ENCODE measurements around the gene TBXAS1.
A peak's percentile ranks its signal among the peaks of the same experiment; 100 is the strongest.

TBXAS1 gene

GRCh38 chr7:139871331-139871730 lies 42.3 kb downstream of the TBXAS1 start:
- Histone ChIP-seq H4K8ac (ENCODE audit: low read length) (no peak overlapping the region), H3K4me2 (ENCODE audit: low read length, poor library complexity, severe bottlenecking) (peak overlapping the region; percentile 37), H4K91ac (ENCODE audit: low read length) (no peak overlapping the region), H3K27me3 (ENCODE audit: control insufficient read depth in 1 of 2, insufficient read depth in 1 of 2, low read length in 2 of 2) (no peaks in the 10 kb centered on the region), H3K9me3 (ENCODE audit: control insufficient read depth, low read length) (no peaks in the 10 kb centered on the region), H3K36me3 (ENCODE audit: control insufficient read depth in 1 of 2, insufficient read depth in 2 of 2, low read depth in 1 of 2, low read length in 2 of 2) (peaks cover 0 to 4% of the 10 kb centered on the region in 2 experiments), H3K4me3 (ENCODE audit: insufficient read depth in 1 of 2, low read depth in 1 of 2, low read length in 2 of 2) (peak overlapping the region in 1 of 2 experiments; percentile 2), H2BK12ac (ENCODE audit: low read length in 2 of 2) (no peak overlapping the region), H3K9ac (ENCODE audit: low read length) (peak overlapping the region; percentile 18), H3K79me1 (replicated peaks; ENCODE audit: low read length, poor library complexity, severe bottlenecking) (no peaks in the 10 kb centered on the region), H3K4ac (ENCODE audit: low read depth in 1 of 2, low read length in 2 of 2) (no peak overlapping the region), H2BK15ac (ENCODE audit: low read depth, poor library complexity, severe bottlenecking) (no peak overlapping the region), H3K23ac (ENCODE audit: low read length in 2 of 2) (no peak overlapping the region), H2AFZ (ENCODE audit: low read depth, low read length) (no peak overlapping the region), H2BK5ac (ENCODE audit: low read depth, low read length, poor library complexity, severe bottlenecking) (no peak overlapping the region), H2AK5ac (ENCODE audit: low read length, severe bottlenecking) (no peak overlapping the region), H3K27ac (ENCODE audit: low read length, poor library complexity, severe bottlenecking) (peak overlapping the region; percentile 67), H3K14ac (ENCODE audit: low read length in 2 of 2) (no peak overlapping the region), H3K18ac (ENCODE audit: low read depth in 1 of 2, low read length in 2 of 2) (no peak overlapping the region), H3K4me1 (ENCODE audit: control insufficient read depth, insufficient read depth, low read depth, low read length) (peaks cover 3% of the 10 kb centered on the region), H2BK120ac (ENCODE audit: low read depth, low read length) (no peak overlapping the region)
- WGBS, result 78% methylated on average over 8 of the region's 8 CpGs
- DNase-seq, result peak; percentile 30

GRCh38 chr7:139871820-139872219 lies 42.8 kb downstream of the TBXAS1 start:
- H3K27me3 ChIP-seq (ENCODE audit: control insufficient read depth in 1 of 2, insufficient read depth in 1 of 2, low read length in 2 of 2), result no peaks in the 10 kb centered on the region
- H3K79me1 ChIP-seq (replicated peaks; ENCODE audit: low read length, poor library complexity, severe bottlenecking), result no peaks in the 10 kb centered on the region
- H2BK120ac ChIP-seq (ENCODE audit: low read depth, low read length), result no peak overlapping the region
- no peak overlapping the region for H3K23ac ChIP-seq (ENCODE audit: low read length in 2 of 2)
- H2BK12ac ChIP-seq (ENCODE audit: low read length in 2 of 2), result no peak overlapping the region
- no peak overlapping the region for H3K14ac ChIP-seq (ENCODE audit: low read length in 2 of 2)
- H3K9ac ChIP-seq (ENCODE audit: low read length), result no peak overlapping the region
- H4K8ac ChIP-seq (ENCODE audit: low read length), result no peak overlapping the region
- H3K4me2 ChIP-seq (ENCODE audit: low read length, poor library complexity, severe bottlenecking), result peak overlapping the region; percentile 37
- no peak overlapping the region for H2BK5ac ChIP-seq (ENCODE audit: low read depth, low read length, poor library complexity, severe bottlenecking)
- no peak overlapping the region for H3K18ac ChIP-seq (ENCODE audit: low read depth in 1 of 2, low read length in 2 of 2)
- H3K36me3 ChIP-seq (ENCODE audit: control insufficient read depth in 1 of 2, insufficient read depth in 2 of 2, low read depth in 1 of 2, low read length in 2 of 2), result peaks cover 0 to 6% of the 10 kb centered on the region in 2 experiments
- H4K91ac ChIP-seq (ENCODE audit: low read length), result no peak overlapping the region
- peaks cover 6% of the 10 kb centered on the region for H3K4me1 ChIP-seq (ENCODE audit: control insufficient read depth, insufficient read depth, low read depth, low read length)
- no peak overlapping the region for H3K4ac ChIP-seq (ENCODE audit: low read depth in 1 of 2, low read length in 2 of 2)
- H3K4me3 ChIP-seq (ENCODE audit: insufficient read depth in 1 of 2, low read depth in 1 of 2, low read length in 2 of 2), result peak overlapping the region in 1 of 2 experiments; percentile 2
- no peak overlapping the region for H2AFZ ChIP-seq (ENCODE audit: low read depth, low read length)
- peak; percentile 24 for DNase-seq
- no peaks in the 10 kb centered on the region for H3K9me3 ChIP-seq (ENCODE audit: control insufficient read depth, low read length)
- no peak overlapping the region for H2BK15ac ChIP-seq (ENCODE audit: low read depth, poor library complexity, severe bottlenecking)
- WGBS, result 75% methylated on average over 1 of the region's 2 CpGs
- H2AK5ac ChIP-seq (ENCODE audit: low read length, severe bottlenecking), result peak overlapping the region; percentile 6
- H3K27ac ChIP-seq (ENCODE audit: low read length, poor library complexity, severe bottlenecking), result peak overlapping the region; percentile 67

GRCh38 chr7:139873593-139874301 lies 44.7 kb downstream of the TBXAS1 start:
- no peak overlapping the region for H3K4ac ChIP-seq (ENCODE audit: low read depth in 1 of 2, low read length in 2 of 2)

GRCh38 chr7:139874302-139874629 lies 45.2 kb downstream of the TBXAS1 start:
- no peak overlapping the region for H2BK5ac ChIP-seq (ENCODE audit: low read depth, low read length, poor library complexity, severe bottlenecking)
- H3K4me3 ChIP-seq (ENCODE audit: insufficient read depth in 1 of 2, low read depth in 1 of 2, low read length in 2 of 2), result no peak overlapping the region
- no peak overlapping the region for H2BK12ac ChIP-seq (ENCODE audit: low read length in 2 of 2)
- H2AFZ ChIP-seq (ENCODE audit: low read depth, low read length), result no peak overlapping the region
- no peak overlapping the region for H3K23ac ChIP-seq (ENCODE audit: low read length in 2 of 2)
- H3K9ac ChIP-seq (ENCODE audit: low read length), result no peak overlapping the region
- no peak overlapping the region for H3K14ac ChIP-seq (ENCODE audit: low read length in 2 of 2)
- no peak overlapping the region for H2AK5ac ChIP-seq (ENCODE audit: low read length, severe bottlenecking)
- H2BK120ac ChIP-seq (ENCODE audit: low read depth, low read length), result no peak overlapping the region
- H3K79me1 ChIP-seq (replicated peaks; ENCODE audit: low read length, poor library complexity, severe bottlenecking), result no peaks in the 10 kb centered on the region
- no peak overlapping the region for H4K8ac ChIP-seq (ENCODE audit: low read length)
- peaks cover 0 to 8% of the 10 kb centered on the region in 2 experiments for H3K36me3 ChIP-seq (ENCODE audit: control insufficient read depth in 1 of 2, insufficient read depth in 2 of 2, low read depth in 1 of 2, low read length in 2 of 2)
- 95% methylated on average over 9 of the region's 9 CpGs for WGBS
- no peaks in the 10 kb centered on the region for H3K9me3 ChIP-seq (ENCODE audit: control insufficient read depth, low read length)
- no peaks in the 10 kb centered on the region for H3K27me3 ChIP-seq (ENCODE audit: control insufficient read depth in 1 of 2, insufficient read depth in 1 of 2, low read length in 2 of 2)
- no peak overlapping the region for H2BK15ac ChIP-seq (ENCODE audit: low read depth, poor library complexity, severe bottlenecking)
- H3K4me1 ChIP-seq (ENCODE audit: control insufficient read depth, insufficient read depth, low read depth, low read length), result peaks cover 8% of the 10 kb centered on the region
- H3K27ac ChIP-seq (ENCODE audit: low read length, poor library complexity, severe bottlenecking), result no peak overlapping the region
- no peak overlapping the region for H3K18ac ChIP-seq (ENCODE audit: low read depth in 1 of 2, low read length in 2 of 2)
- no peak overlapping the region for H3K4ac ChIP-seq (ENCODE audit: low read depth in 1 of 2, low read length in 2 of 2)
- H3K4me2 ChIP-seq (ENCODE audit: low read length, poor library complexity, severe bottlenecking), result no peak overlapping the region
- DNase-seq, result no peak
- no peak overlapping the region for H4K91ac ChIP-seq (ENCODE audit: low read length)

More at GRCh38 chr7:139873593-139874301, 44.7 kb downstream of the TBXAS1 start:
- Histone ChIP-seq H3K36me3 (ENCODE audit: control insufficient read depth in 1 of 2, insufficient read depth in 2 of 2, low read depth in 1 of 2, low read length in 2 of 2) (peaks cover 0 to 8% of the 10 kb centered on the region in 2 experiments), H3K4me2 (ENCODE audit: low read length, poor library complexity, severe bottlenecking) (no peak overlapping the region), H2BK12ac (ENCODE audit: low read length in 2 of 2) (no peak overlapping the region), H3K27me3 (ENCODE audit: control insufficient read depth in 1 of 2, insufficient read depth in 1 of 2, low read length in 2 of 2) (no peaks in the 10 kb centered on the region), H4K8ac (ENCODE audit: low read length) (no peak overlapping the region), H3K9ac (ENCODE audit: low read length) (no peak overlapping the region), H3K79me1 (replicated peaks; ENCODE audit: low read length, poor library complexity, severe bottlenecking) (no peaks in the 10 kb centered on the region), H3K4me1 (ENCODE audit: control insufficient read depth, insufficient read depth, low read depth, low read length) (peaks cover 8% of the 10 kb centered on the region), H2AK5ac (ENCODE audit: low read length, severe bottlenecking) (no peak overlapping the region), H4K91ac (ENCODE audit: low read length) (no peak overlapping the region), H2BK5ac (ENCODE audit: low read depth, low read length, poor library complexity, severe bottlenecking) (no peak overlapping the region), H2BK120ac (ENCODE audit: low read depth, low read length) (no peak overlapping the region), H3K14ac (ENCODE audit: low read length in 2 of 2) (no peak overlapping the region), H3K23ac (ENCODE audit: low read length in 2 of 2) (no peak overlapping the region), H2BK15ac (ENCODE audit: low read depth, poor library complexity, severe bottlenecking) (no peak overlapping the region), H3K4me3 (ENCODE audit: insufficient read depth in 1 of 2, low read depth in 1 of 2, low read length in 2 of 2) (no peak overlapping the region), H2AFZ (ENCODE audit: low read depth, low read length) (no peak overlapping the region), H3K27ac (ENCODE audit: low read length, poor library complexity, severe bottlenecking) (no peak overlapping the region), H3K18ac (ENCODE audit: low read depth in 1 of 2, low read length in 2 of 2) (no peak overlapping the region), H3K9me3 (ENCODE audit: control insufficient read depth, low read length) (no peaks in the 10 kb centered on the region)
- WGBS, result 98% methylated on average over 7 of the region's 8 CpGs
- no peak for DNase-seq

Measured in mesenchymal stem cell (in vitro differentiated cells and primary cell).